Coronary artery (tissue), 2 donors: ENCODE data around the gene DNAJB14.

Source experiments
- DNase-seq: peaks from one replicate; pipeline ENCODE4 v3.0.0-alpha.2; 2017; ENCODE audit warnings: low spot score
- H3K27ac ChIP-seq, 2 donors: fragments of 200-600 bp; sonication (generic); one replicate each; pipeline ENCODE4 v1.5.1; 2016 to 2019
- H3K4me3 ChIP-seq: fragments of 200-600 bp; sonication (generic); 2 replicates; pipeline ENCODE4 v1.5.1; 2016; ENCODE audit warnings: mild to moderate bottlenecking, moderate library complexity
- TF ChIP-seq, protein P1 (sequence below): fragments of 200-600 bp; sonication (generic); IDR thresholded peaks from one replicate; pipeline ENCODE4 v1.5.1; 2019; ENCODE audit warnings: antibody characterized with exemption

DNAJB14 gene

DNA sequence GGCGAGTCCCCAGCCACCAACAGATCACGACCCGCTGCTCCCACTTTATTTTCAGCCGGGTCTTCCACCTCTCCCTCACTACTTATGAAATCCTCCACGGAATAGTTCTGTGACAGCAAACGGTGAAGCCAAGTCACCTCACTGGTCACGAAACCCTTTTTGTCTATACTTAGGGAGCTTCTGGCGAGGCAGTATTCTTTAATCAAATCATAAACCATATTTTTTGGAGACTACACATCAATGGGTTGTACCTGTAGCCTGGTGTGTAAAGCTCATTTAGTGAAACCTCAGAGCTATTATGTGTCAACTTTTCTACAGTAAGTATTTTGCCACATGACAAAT is 4.5 kb upstream of the DNAJB14 start:
- DNase-seq: no peak
- Histone ChIP-seq H3K4me3 (peak overlapping the region; percentile 91), H3K27ac (peak overlapping the region; percentile 76 to 95)
- TF ChIP-seq, protein P1, sequence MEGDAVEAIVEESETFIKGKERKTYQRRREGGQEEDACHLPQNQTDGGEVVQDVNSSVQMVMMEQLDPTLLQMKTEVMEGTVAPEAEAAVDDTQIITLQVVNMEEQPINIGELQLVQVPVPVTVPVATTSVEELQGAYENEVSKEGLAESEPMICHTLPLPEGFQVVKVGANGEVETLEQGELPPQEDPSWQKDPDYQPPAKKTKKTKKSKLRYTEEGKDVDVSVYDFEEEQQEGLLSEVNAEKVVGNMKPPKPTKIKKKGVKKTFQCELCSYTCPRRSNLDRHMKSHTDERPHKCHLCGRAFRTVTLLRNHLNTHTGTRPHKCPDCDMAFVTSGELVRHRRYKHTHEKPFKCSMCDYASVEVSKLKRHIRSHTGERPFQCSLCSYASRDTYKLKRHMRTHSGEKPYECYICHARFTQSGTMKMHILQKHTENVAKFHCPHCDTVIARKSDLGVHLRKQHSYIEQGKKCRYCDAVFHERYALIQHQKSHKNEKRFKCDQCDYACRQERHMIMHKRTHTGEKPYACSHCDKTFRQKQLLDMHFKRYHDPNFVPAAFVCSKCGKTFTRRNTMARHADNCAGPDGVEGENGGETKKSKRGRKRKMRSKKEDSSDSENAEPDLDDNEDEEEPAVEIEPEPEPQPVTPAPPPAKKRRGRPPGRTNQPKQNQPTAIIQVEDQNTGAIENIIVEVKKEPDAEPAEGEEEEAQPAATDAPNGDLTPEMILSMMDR: no peak

DNA sequence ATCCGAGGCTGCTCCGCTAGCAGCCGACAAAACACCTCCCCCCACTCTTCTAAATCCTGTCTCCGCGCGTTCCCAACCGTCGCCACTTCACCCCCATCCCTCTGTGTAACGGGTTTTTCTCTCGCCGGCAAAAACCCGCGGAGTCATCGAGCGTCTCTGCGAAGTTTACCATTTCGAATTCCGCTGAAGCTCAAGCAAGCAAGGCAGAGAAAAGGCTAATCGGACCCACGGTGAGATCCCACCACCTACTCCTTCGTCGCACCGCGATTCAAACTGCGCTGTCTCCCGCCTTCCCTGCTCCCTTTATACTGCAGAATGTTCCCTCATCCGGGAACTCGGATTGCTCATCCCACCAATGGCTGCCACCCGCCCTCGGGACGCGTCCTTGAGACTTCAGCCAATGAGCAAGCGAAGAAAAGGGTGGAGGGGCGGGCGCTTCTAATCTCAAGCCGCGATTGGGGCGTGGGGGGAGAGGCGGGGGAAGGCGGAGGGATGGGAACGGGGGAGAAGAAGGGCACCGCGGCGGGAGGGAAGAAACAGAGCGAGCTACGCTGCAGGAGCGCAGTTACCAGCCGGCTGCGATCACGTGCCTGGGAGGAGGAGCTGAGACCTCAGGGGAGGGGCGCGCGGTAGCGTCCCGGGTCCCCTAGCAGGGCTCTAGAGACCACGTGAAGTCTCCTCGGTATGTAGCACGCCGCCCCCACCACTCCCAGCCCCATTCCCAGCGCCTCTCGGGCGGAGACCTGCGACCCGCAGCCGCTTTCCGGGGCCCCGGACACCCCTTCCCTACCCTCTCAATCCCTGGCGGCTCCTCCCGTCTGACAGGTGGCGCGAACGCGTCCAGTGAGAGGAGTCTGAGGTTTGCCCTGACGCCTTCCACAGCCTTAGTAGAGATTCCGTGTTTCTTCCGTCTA is 3.8 kb upstream of the DNAJB14 start, which contains the start of gene H2AZ1:
H2AZ1 (minus strand) TSS at position 277 of the 914 bp plus-strand sequence; CDS start at position 172, 105 bp downstream.
- TF ChIP-seq, protein P1: no peak
- peak; percentile 99 for DNase-seq
- Histone ChIP-seq H3K4me3 (peak within 1 kb of the TSS; percentile 91), H3K27ac (peak within 1 kb of the TSS; percentile 81 to 95)

DNA sequence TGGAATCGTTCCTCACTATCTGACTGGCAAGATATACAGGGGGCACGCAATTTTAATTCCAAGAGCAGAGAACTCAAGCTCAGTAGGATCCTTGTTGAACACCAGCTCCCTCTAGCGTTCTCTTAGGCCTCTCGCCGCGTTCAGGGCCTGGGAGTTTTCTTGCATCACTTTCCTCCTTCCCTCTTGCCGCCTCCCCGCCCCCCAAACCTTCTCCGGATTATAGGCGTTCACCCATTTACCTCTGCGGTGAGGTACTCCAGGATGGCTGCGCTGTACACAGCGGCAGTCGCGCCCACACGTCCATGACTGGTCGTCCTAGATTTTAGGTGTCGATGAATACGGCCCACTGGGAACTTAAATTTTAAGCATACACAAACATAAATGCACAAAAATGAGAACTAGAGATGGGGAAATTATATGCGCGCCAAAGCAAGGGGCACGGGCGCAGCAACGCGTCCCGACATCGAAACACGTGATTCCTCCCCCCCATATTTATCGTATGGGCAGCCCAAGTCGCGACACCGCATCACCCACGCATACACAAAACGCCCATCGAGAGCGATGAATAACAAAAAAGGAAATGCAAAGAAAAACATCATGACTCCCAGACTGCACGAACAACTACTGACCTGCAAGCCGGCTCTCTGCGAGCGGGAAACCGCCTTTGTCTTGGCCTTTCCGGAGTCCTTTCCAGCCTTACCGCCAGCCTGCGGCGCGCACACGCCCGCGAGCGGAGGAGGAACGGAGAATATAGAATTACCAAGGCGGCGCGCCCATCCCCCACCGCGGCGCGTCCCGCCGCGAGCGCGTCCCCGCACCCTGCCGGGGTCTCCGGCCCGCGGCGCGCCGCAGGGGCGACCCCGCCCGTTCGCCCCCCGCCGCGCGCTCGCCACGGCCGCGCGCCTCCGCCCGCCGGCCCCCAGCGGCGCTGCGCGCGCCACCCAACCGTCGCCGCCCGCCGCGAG is 2.9 kb upstream of the DNAJB14 start:
- TF ChIP-seq, protein P1: peak; percentile 81
- peak overlapping the region; percentile 81 to 95 for H3K27ac ChIP-seq
- H3K4me3 ChIP-seq: peak overlapping the region; percentile 91
- DNase-seq: peak; percentile 91

DNA sequence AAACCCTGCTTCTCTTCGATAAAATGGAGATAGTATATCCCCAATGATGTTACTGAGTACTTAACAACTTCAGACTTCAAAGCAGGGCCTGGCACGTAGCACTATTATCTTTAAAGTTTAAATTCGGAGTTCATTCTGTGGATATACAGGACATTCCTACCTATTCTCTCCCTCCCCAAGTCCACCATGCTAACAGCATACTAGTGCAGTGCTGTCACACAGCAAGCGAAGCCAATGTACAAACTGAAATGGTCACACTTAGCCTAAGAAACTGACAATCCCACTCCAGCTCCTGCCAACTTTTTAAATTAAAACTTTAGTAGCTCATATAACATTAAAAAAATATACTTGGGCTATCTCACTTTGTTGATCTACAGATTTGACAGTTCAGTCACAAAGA is 1.2 kb upstream of the DNAJB14 start:
- Histone ChIP-seq H3K27ac (peak overlapping the region; percentile 86 to 96), H3K4me3 (peak overlapping the region; percentile 90)
- TF ChIP-seq, protein P1: no peak
- DNase-seq: no peak

DNA sequence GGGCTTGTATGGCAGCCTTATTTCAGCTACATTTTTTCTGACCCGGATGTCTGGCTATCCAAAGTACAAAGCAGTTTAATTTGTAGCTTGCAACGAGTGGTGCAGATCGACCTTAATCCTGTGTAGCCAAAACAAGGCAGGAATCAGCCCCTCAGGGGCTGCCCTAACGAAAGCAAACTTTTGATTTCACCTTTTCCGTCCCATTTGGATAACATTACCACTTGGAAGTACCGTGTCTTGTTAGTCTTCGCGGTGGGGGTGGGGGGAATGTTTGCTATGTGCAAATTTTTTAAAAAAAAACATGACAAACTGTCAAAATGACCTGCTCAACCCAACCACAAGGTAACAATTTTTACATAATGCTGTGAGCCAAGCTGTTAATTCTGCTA is 766 bp upstream of the DNAJB14 start:
- Histone ChIP-seq H3K27ac (peak overlapping the region; percentile 86 to 96), H3K4me3 (peak overlapping the region; percentile 90)
- TF ChIP-seq, protein P1: no peak
- DNase-seq: no peak

DNA sequence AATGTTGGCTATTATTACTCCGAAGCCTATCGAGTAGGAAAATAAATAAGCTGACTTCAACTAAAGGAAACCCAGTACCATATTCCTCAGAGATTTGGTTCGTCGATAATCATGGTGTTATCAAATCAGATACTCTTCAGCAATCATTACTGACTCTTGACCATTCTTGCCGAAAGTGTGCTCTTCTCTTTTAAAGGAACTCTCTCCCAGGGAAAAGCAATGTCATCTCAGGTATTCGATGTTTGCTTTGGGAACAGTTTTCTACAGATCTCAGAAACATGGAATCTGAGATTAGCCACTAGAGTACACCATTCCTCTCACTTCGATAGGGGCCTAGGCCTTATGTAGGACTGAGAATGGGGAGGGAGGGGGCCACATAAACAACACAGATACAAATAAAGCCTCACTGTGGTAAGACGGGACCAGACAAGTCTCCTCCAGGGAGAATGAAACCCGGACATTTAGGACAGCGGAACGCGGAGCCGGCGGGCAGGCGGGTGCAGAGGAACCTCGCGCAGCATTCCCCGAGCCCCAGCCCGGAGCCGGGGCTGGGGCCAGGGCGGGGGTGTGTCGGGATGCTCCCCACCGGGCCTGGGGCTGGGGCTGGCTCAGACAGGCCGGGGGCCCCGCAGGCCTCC is 581 bp downstream of the DNAJB14 start:
- peak overlapping the region; percentile 90 for H3K4me3 ChIP-seq
- DNase-seq: peak; percentile 74
- H3K27ac ChIP-seq: peak overlapping the region; percentile 86 to 96
- TF ChIP-seq, protein P1: no peak
